ENCODE results near the gene SORCS2. TPM values are rescaled to one million over a fixed set of nuclear protein-coding genes. Genes with fewer than 3 reads are reported as not detected.

Gene SORCS2
- total RNA-seq, 1 experiment from 2014 or later: 4.1 TPM

- intact Hi-C loops (cut with micrococcal nuclease): no loop called here
- H3K9me3 ChIP-seq (ENCODE audit: low read length): no peaks in the 10 kb centered on the region
- no peaks in the 10 kb centered on the region for H4K20me1 ChIP-seq (ENCODE audit: low read length)
- H3K27me3 ChIP-seq (ENCODE audit: low read length): no peaks in the 10 kb centered on the region
- H3K4me2 ChIP-seq (ENCODE audit: low read length): no peak overlapping the region
- CTCF ChIA-PET: interaction anchor here (0.7 kb wide), 1 partner anchor 66 kb away, joined by 3 read pairs; no protein-coding TSS in a partner anchor
- no peak for DNase-seq
- H3K27ac ChIP-seq (ENCODE audit: low read length): no peak overlapping the region
- POLR2A ChIA-PET (ENCODE audit: unreplicated experiment): no interaction called here
- H2AFZ ChIP-seq (ENCODE audit: low read length): no peak overlapping the region
- H3K79me2 ChIP-seq (ENCODE audit: low read length): no peaks in the 10 kb centered on the region
- H3K9me2 ChIP-seq (replicated peaks; ENCODE audit: low read length): no peaks in the 10 kb centered on the region
- no peaks in the 10 kb centered on the region for H3K4me1 ChIP-seq (ENCODE audit: insufficient read depth, low read length)
- no TSS peak for BruUV-seq (replicated peaks)
- H3F3A ChIP-seq (ENCODE audit: low read length, unreplicated experiment): no peaks in the 10 kb centered on the region
- H3K9ac ChIP-seq (ENCODE audit: low read length): no peak overlapping the region
- H3K36me3 ChIP-seq (ENCODE audit: low read depth, low read length): no peaks in the 10 kb centered on the region
- no peak for ATAC-seq
- no peak for TF ChIP-seq CTCF (conservative IDR thresholded peaks at IDR 0.05; ENCODE audit: low read depth, low read length)
- TF ChIP-seq EZH2 (IDR thresholded peaks at IDR 0.05; ENCODE audit: low read length, unreplicated experiment): no peak
- no peak for TF ChIP-seq EZH2phosphoT487 (IDR thresholded peaks at IDR 0.05; ENCODE audit: borderline replicate concordance, low read length)
- no peak overlapping the region for H3K4me3 ChIP-seq (ENCODE audit: low read length)
Observed at GRCh38 chr4:7737752-7738457, 545.6 kb downstream of the SORCS2 start.

GRCh38 chr4:7738458-7739076 lies 546.2 kb downstream of the SORCS2 start:
- H3K9me2 ChIP-seq (replicated peaks; ENCODE audit: low read length): no peaks in the 10 kb centered on the region
- TF ChIP-seq EZH2 (IDR thresholded peaks at IDR 0.05; ENCODE audit: low read length, unreplicated experiment) (no peak), EZH2phosphoT487 (IDR thresholded peaks at IDR 0.05; ENCODE audit: borderline replicate concordance, low read length) (no peak), CTCF (conservative IDR thresholded peaks at IDR 0.05; ENCODE audit: low read depth, low read length) (no peak)
- H2AFZ ChIP-seq (ENCODE audit: low read length): no peak overlapping the region
- ATAC-seq (no peak), DNase-seq (no peak)
- no peak overlapping the region for H3K27ac ChIP-seq (ENCODE audit: low read length)
- H3K27me3 ChIP-seq (ENCODE audit: low read length): no peaks in the 10 kb centered on the region
- no peak overlapping the region for H3K4me2 ChIP-seq (ENCODE audit: low read length)
- H3K4me1 ChIP-seq (ENCODE audit: insufficient read depth, low read length): no peaks in the 10 kb centered on the region
- no peak overlapping the region for H3K9ac ChIP-seq (ENCODE audit: low read length)
- H3F3A ChIP-seq (ENCODE audit: low read length, unreplicated experiment): no peaks in the 10 kb centered on the region
- no peak overlapping the region for H3K4me3 ChIP-seq (ENCODE audit: low read length)
- ChIA-PET POLR2A (ENCODE audit: unreplicated experiment) (no interaction called here), CTCF (interaction anchor here (0.7 kb wide), 1 partner anchor 66 kb away, joined by 3 read pairs; no protein-coding TSS in a partner anchor)
- H3K36me3 ChIP-seq (ENCODE audit: low read depth, low read length): no peaks in the 10 kb centered on the region
- intact Hi-C loops (cut with micrococcal nuclease): no loop called here
- H4K20me1 ChIP-seq (ENCODE audit: low read length): no peaks in the 10 kb centered on the region
- BruUV-seq (replicated peaks): no TSS peak
- H3K79me2 ChIP-seq (ENCODE audit: low read length): no peaks in the 10 kb centered on the region
- no peaks in the 10 kb centered on the region for H3K9me3 ChIP-seq (ENCODE audit: low read length)

All from PC-3 (cell line).